HepG2 (cell line): ENCODE results near the gene GRID1.

Experiments
- CREB1 ChIP-seq, 2 experiments: fragments of 450-650 bp in 1 of 2; IDR thresholded peaks; 2 replicates each; pipeline ENCODE4 v1.6.1; 2016 to 2017; ENCODE audit warnings: control low read depth in 1 of 2, mild to moderate bottlenecking in 1 of 2, missing compliant biosample characterization in 1 of 2, missing genetic modification characterization in 1 of 2
- ELF4 ChIP-seq: sonication (generic); formaldehyde crosslinking; IDR thresholded peaks from 2 replicates; pipeline ENCODE4 v1.5.0; 2020; ENCODE audit warnings: missing genetic modification reagents, mild to moderate bottlenecking, moderate library complexity, borderline replicate concordance
- RAD21 ChIP-seq: fragments of 450-650 bp; formaldehyde crosslinking; IDR thresholded peaks from 2 replicates; pipeline ENCODE4 v1.5.0; 2020; ENCODE audit warnings: mild to moderate bottlenecking
- SP1 ChIP-seq, 2 experiments: fragments of 450-650 bp in 1 of 2; sonication (generic) in 1 of 2; formaldehyde crosslinking in 1 of 2; IDR thresholded peaks; 2 replicates each; pipeline versions ENCODE4 v1.4.0 to v1.6.1; 2016 to 2020; ENCODE audit warnings: missing genetic modification reagents in 1 of 2
- TF ChIP-seq, protein P1 (sequence below): sonication (generic); formaldehyde crosslinking; IDR thresholded peaks from 2 replicates; pipeline ENCODE4 v1.5.0; 2020; ENCODE audit warnings: mild to moderate bottlenecking, missing genetic modification reagents, borderline replicate concordance

DNA sequence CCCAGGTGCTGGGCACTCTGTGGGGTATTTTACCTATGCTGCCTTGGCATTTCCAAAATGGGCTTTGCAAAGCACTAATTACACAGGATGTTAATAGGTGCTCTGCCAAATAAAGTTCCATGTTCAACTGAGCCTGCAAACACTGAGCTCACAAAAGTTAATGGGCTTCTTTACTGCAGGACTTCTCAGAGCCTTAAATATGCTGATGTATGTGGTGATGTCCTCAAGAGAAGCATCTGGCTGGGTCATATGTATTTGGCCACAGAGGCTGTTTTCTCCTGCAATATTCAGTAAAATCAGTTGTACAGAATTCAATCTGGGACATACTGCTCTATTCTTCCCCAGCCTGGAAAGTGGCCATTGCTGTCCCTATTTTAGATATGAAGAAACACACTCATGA is 31.3 kb downstream of the GRID1 start:
- TF ChIP-seq CREB1 (IDR thresholded peaks at IDR 0.05) (no peak), CREB1 (CRISPR knock-in tag; IDR thresholded peaks at IDR 0.05) (no peak), RAD21 (CRISPR knock-in tag) (no peak), ELF4 (CRISPR knock-in tag) (no peak), SP1 (IDR thresholded peaks at IDR 0.05) (no peak), SP1 (CRISPR knock-in tag; IDR thresholded peaks at IDR 0.05) (no peak)
- TF ChIP-seq, protein P1, sequence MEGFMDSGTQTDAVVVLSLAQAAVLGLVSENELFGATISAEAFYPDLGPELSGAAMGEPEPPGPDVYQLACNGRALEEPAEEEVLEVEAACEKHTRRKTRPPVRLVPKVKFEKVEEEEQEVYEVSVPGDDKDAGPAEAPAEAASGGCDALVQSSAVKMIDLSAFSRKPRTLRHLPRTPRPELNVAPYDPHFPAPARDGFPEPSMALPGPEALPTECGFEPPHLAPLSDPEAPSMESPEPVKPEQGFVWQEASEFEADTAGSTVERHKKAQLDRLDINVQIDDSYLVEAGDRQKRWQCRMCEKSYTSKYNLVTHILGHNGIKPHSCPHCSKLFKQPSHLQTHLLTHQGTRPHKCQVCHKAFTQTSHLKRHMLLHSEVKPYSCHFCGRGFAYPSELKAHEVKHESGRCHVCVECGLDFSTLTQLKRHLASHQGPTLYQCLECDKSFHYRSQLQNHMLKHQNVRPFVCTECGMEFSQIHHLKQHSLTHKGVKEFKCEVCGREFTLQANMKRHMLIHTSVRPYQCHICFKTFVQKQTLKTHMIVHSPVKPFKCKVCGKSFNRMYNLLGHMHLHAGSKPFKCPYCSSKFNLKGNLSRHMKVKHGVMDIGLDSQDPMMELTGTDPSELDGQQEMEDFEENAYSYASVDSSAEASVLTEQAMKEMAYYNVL: no peak
